Stimulated activated naive CD4-positive, alpha-beta T cell (primary cell): ENCODE data around the gene PDGFRB.
"Not testable (repeated sequence)": the region's sequence is repeated elsewhere in the genome, so short reads cannot be mapped to it uniquely, and the experiment has no call there.

Source experiments
- DNase-seq, 6 experiments: peaks; one replicate each; lab custom pipeline; 2025; lab: John Stamatoyannopoulos, UW

The PDGFRB gene

DNA sequence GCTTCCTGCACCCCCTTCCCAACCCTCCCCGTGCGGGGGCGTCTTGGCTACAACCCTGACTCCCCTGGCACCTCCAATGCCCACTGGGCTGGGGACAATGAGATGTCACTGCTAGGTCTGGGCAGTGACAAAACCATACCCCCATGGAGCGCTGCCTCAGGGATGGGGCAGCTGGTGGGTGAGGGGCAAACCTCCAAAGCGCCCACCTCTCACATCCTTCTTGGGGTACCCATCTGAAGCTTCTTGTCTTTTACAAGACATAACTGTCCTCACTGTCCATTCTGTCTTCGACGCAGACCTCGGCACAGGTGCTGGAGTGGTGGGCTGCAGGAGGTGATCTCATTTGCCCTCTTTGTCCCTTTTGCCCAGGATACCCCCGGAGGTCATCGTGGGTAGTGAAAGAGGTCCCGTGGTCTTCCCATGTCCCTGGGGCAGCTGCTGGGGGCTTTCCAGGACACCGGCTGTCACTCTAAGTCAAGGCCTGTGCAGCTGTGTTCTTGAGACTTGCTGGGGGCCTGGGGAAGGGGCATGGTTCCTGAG is 41.5 kb downstream of the PDGFRB start:
- no peak for DNase-seq

DNA sequence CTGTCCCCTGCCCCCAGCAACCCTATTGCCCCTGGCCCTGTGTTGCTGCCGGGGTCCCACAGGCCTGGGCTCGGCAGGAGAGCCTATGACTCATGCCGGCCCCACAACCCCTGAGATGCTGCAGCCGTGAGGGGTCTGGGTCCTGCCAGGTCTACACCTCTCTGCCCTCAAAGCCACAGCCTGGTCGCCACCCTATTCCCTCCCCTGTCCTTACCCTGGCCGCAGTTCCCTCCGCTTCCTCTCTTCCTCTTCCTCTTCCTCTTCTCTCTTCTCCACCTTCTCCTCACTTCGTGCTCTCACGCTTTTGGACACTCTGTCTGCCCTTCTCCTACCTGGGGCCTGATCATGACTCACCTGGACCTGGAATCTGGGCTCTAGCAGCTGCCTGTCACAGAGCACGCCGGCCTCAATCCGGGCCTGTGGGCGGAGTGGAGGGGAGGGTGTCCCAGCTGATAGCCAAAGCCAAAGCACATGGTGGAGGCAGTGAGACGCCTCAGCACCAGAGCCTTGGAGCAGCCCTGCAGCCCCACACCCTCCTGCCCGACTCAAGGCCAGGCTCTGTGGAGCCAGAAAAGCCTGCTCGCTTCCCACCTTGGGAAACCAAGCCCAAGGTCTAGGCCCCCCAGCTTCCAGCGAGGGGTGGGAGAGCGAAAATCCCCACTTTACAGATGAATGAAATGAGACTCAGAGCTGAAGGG is 42.4 kb downstream of the PDGFRB start:
- DNase-seq: no peak

DNA sequence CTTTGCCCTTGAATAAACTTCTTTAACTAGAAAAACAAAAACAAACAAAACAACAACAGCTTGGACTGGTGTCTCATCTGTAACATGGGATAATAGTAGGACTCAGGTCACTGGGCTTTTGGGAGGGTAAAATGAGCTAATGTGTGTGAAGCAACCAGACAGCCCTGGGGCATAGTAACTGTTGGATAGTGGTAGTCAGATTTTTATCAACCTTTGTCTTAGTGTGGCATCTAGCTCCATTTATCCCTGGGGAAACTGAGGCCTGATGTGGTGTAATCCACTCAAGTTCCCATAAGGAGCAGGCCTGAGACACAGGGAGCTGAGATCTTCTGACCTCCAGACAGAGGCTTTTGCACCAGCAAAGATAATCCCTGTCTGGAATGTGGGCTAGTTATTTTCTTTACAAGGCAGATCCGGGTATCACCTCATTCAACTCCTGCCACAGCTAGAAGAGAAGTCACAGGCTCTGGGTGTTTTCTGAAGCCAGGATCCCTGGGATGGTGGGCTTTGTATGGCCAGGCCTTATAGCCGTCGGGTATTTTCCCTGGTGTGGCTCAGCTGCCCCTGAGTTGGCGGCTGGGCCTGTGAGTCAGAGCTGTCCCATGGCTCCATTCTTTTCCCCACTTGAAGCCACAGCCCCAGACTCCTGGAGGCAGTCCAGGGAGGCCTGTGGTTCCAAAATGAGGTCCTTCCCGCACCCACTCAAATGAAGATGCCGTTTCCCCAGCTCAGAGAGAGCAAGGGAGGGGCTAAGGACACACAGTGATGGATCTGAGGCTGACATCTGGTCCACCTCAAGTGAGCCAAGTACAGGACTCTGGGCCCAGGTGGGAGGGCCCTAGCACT is 43.2 kb downstream of the PDGFRB start:
- DNase-seq: no peak

DNA sequence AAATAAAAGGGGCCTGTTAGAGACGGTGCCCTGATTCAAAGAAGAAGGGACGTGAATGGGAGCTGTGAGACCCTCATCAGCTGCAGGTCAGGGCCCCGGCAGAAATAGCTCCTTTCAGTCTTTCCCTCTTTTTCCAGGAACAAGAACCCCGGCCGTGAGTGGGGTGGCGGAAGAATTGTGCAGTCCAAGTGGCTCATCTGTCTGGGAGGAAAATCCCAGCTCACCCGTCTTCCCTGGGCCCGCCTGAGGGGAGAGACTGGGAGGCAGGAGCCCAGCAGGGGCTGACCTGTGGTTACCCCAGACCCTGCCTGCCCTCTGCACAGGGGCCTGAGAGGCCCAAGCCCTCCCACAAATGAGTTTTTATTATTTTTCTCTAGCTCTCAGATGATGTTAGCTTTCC is 44.5 kb downstream of the PDGFRB start:
- DNase-seq: no peak

DNA sequence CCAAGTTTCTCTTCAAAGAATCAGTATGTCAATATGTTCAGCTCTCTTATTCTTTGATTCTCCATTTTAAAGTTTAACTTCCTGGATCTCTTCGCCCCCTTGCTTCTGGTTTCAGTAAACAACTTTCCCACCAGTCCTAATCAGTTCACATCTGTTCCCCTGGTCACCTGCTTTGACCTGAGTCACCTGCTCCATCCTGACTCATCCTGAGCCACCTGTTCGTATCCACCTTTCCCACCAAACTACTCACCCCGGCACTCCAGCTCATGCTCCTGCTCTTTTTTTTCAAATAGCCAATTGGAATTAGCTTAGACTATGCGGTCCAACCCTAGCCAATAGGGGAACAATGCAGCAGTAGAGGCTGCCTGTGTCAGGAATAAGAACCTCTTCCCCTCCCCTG is 45.7 kb downstream of the PDGFRB start:
- no peak for DNase-seq

DNA sequence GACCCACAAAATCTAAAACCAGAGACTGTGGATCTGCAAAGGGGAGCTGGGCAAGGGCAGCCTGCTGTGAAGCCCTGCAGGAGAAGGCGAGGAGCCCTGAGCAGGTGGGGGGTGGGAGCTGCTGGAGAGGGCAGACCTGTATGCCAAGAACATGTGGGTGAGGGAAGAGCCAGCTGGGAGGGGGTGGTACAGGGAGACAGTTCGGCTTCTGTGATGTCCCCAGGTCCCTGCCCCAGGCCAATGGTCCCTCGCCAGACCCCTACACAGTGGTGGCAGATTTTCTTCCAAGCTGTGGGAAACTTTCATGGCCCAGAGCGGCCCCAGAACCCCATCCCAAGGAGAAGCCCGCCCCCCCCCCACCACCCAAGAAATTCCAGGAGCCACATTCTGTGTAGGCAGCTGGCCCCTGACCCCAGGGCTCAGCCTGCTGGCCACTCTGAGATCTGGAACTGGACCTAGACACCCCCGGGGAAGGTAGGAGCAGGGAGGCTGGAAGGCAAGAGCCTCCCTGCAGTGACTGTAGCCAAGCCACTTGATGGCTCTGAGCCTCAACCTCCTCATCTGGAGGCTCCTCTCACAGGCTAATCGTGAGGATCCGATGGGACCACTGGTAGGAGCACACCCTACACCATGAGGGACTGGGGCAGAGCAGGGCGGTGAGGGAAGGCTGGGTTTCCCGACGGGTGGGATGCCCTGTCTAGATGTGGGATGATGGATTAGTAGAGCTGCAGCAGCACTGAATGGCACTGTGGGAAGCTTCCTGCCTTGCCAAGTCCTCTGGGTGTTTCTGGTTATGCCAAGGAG is 46.7 kb downstream of the PDGFRB start:
- no peak for DNase-seq

DNA sequence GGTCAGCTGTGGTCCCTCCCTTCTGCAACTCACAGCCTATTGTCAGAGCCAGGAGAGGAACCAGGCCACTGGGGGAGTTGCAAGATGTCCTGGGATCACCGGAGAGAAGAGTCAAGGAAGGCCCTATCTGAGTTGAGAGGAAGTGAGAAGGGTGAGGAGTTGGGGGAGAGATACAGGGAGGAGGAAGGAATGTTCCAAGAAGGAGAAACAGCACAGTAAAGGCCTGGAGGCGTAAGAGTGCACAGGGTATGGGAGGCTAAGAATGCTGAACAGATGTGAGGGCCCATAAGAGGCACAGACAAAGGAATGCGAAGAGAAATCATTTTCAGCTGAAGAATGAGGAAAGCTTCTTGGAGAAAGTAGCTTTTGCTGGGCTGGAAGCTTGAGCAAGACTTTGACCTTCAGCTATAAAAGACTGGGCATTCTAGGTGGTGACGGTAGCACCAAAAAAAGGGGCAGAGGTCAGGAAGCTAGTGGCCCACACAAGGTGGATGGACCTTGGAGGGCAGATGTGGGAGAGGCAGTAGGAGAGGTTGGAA is 47.7 kb downstream of the PDGFRB start:
- DNase-seq: no peak

DNA sequence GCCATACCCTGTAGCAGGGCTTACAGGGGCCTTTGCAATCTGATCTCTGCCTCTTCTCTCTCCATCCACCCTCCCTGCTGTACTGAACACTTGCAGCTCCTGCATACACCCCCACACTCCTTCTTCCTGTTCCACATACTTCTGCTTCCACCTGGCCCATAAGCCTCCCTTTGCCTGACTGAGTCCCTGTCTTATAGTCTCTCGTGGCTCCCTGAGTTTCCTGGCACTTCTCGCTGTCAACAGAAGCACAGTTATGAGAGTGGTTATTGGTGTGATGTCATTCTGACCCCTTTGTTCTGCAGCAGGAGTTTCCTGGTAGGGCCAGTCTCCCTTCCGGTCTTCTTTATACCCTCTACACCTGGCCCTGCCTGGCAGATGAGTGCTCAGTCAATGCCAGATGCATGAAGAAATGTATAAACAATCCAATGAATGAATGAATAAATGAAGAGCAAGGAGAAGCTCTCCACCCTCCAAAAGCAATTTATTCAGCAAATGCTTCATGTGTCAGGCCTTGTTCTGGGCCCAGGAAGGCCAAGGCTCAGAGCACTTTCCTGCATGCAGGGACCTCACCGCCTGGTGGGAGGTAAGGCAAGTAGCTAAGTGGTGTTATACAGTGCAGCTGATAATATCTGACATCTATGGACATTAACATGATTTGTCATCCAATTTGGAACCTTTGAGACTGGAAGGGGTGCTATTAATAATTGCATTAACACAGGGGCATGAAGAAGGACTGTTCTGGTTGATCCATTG is 48.8 kb downstream of the PDGFRB start:
- no peak for DNase-seq

DNA sequence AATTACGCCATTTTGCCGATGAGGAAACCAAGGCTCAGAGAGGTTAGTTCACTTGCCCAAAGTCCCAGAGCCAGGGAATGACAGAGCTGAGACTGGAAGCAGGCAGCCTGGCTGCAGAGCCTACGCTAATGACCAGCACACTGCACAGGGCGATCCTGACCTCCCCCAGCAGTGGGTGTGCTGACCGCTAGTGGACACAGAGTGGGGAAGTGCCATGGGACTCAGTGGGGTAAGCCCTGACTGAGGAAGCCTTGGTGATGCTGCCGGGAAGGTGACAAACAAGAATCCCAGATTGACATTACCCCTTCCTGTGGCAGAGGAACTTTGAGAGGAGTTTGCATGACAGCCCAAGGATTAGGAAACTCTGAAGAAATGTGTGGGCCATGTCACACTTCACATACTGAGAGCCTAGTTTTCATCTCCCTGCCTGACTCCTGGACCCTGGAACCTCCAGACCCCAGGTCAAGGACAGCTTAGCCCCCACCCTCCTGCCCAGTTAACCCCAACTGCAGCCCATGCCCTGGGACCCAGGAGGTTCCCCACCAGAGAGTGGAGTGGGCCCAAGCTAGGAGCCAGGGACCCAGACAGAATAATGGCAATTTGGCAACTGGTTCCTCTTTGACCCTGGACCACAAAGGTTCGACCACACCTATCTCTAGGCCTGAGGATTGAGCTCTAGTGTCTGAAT is 49.6 kb downstream of the PDGFRB start:
- no peak for DNase-seq

DNA sequence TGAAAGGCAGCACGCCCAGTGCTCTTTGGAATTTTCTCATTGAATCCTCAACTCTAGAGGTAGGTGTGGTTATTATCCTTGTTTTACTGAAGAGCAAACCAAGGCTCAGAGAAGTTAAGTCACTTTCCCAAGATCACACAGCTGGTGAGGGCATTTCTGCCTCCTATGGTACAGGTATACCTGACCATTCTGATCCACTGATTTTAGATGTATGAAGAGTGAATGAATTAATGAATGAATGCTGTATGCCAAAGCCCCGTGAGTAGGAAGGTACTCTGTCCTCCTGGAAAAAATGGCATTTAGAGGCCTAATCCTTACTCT is 51.1 kb downstream of the PDGFRB start:
- no peak for DNase-seq

DNA sequence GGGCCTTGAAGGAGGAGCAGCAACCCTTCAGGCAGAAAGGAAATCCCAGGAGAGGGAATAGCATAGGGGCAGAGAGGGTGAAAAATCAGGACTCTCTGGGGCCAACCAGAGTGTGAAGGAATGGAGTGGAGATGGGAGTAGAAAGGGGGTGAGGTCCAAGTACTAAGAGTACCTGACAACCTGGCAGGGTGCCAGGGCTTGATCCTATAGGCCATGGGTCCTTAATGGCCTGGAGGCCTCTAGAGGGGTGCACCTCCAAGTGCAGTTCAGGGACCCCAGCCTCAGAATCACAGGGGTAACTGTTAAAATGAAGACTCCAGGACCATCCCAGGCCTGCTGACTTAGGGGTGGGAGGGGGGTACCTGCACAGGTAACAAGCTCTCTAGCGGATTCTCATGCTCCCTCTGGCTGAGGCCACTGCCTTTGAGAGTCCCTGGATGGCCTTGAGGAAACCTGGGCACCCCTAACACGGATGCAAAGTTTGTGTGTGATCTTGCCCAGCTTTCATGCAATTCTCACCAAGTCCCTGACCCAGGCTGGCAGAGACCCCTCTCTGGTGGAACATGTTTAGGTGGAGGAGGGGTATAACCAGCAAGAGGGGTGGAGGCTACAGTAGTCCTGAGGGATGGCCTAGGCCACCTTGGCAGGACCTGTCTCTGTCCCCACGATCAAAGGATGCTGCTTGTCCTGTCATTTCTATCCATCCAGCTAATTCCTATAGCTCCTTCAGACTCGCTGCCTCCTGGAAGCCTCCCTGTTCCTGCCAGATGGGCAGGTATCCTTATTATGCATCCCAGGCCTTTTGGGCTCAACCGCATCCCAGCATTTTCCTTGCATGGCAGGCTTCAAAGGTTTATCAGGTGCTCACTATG is 51.7 kb downstream of the PDGFRB start:
- no peak for DNase-seq

DNA sequence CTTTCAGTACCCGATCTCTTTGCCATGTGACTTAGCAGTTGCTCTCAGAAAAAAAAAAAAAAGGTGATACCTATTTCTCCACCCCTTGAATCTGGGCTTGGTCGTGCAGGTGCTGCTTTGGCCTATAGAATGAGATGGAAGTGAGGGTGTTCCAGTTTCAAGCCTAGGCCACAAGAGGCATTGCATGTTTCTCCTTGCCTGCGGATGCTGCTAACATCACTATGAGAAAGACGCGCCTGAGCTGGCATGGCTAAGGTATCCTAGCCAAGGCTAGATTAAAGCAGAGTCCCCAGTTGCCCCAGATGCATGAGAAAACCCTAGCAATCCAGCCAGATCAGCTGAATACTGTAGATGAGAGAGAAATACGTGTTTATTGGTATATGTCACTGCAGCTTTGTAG is 54.6 kb downstream of the PDGFRB start:
- no peak for DNase-seq

DNA sequence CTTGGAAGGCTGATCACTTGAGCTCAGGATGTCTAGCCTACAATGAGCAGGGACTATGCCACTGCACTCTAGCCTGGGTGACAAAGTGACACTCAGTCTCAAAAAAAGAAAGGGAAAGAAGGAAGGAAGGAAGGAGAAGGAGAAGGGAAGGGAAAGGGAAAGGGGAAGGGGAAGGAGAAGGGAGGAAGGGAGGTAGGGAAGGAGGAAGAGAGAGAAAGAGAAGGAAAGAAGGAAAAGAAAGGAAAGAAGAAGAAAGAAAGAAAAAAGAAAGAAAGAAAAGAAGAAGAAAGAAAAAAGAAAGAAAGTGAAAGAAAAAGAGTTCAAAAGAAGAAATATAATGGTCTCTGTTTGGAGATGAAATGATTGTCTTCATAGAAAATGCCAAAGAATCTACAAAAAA is 58.5 kb downstream of the PDGFRB start:
- DNase-seq: no peak

DNA sequence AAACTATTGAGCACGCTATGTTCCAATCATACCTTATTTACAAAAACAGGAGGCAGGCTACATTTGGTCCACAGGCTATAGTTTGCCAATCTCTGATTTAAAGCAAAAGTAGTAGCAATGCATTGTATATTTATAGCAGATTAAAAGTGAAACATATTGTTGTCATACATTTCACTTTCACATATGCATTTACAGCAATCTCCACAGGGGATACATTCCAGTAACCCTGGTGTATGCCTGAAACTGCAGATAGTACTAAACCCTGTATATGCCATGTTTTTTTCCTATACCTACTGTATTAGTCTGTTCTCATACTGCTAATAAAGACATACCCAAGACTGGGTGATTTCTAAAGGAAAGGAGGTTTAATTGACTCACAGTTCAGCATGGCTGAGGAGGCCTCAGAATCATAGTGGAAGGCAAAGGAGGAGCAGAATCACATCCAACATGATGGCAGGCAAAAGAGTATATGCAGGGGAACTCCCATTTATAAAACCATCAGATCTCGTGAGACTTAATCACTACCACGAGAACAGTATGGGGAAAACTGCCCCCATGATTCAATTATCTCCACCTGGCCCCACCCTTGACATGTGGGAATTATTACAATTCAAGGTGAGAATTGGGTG is 63.4 kb downstream of the PDGFRB start:
- DNase-seq: no peak

DNA sequence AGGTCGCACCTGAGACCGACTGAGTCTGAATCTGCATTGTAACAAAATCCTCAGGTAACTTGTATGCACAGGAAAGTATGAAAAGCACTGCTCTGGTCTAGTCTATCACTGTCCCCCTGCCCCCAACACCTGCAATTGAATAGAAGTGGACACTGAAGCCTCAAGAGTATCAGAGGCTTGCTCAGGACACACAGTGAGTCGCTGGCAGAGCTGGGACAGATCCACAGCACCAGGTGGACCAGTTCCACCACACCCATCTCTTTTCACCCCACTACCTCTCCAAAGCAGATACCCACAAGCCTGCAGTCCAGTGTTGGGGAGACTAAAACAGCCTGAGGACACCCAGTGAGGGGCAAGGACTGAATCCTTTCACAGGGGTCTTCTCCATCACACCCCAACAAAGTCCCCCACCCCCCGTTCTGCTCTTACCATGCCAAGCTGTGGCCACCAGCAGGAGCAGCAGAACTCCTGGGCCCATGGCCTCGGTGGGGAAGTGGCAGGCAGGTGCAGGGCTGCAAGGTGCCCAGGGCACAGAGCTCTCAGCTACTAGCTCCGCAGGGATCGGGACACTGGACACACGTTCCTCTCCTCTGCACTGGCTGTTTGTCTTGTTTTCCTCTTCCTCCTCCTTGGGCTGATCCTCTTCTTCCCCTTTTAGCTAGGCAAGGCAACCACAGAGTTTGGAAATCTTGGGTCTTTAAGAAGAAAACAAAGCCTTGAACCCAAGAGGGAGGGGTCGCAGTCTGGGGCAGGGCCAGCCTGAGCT is 69.5 kb downstream of the PDGFRB start, which contains the start of gene CSF1R:
Gene CSF1R (minus strand): TSS at position 605 of the 766 bp plus-strand sequence. CDS start 127 bp downstream, at position 478.
- DNase-seq: no peak

DNA sequence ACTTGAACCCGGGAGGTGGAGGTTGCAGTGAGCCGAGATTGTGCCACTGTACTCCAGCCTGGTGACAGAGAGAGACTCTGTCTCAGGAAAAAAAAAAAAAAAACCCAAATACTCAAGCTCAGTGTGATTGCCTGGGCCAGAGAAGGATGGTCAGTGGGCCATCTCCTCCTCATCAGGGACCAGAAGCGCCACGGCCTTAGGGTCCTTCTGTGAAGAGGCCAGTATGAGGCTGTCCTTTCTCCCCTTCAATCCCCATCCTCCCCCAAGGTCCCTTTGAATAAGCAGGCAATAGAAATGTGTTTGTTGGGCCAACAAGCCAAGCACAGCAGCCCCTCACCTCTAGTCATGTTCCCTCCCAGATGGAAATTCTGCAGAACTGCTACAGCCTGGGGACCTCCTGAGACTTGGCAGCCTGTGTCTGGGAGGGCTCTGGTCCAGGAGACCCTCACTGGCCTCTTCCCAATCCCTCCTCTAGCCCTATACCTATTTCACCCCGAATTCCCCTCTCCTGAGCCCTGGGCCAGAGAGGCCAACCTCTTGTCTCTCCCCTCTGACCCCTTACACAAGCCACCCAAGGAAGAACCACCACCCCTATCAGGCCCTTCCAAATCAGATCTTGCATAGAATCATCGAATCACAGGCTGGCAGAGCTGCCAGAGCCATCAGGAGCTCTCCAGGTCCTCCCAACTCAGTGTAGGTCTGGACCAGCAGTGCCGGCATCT is 70.3 kb downstream of the PDGFRB start:
- no peak for DNase-seq

DNA sequence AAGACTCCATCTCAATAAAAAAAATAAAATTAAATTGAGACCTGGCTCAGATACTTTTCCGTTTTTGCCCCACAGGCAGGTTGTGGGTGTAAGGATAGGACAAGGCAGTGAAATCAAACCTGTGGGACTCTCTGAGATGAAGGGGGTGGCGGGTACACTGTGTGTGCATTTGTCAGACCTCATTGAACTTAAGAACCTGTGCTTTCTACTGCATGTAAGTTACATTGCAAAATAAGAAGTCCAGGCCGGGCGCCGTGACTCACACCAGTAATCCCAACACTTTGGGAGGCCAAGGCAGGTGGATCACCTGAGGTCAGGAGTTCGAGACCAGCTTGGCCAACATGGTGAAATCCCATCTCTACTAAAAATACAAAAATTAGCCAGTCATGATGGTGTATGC is 70.9 kb downstream of the PDGFRB start:
- DNase-seq: not testable (repeated sequence)

DNA sequence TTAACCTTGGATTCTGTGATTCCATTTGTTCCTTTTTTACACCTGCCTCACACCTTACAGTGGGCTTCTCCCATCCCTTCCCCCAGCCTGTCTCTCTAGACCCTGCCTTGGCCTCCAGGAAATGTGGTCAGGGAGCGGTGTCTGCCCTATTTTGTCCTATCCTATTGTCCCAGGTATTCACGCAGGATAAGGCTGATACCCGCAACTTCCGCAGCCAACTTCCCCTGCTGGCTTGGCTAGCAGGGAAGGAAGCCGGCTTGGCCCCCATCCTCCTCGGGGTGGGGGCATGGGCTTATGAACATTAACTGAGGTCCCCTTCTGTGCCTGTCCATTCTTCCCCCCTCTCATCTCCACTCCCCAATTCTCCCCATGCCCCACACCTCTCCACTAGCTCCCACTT is 72.8 kb downstream of the PDGFRB start:
- DNase-seq: no peak
